Upper lobe of left lung (tissue), 4 donors: ENCODE data around the gene SLC8A2.

Experiments
- EP300 ChIP-seq, 4 donors: sonication (generic); formaldehyde crosslinking; IDR thresholded peaks; one replicate each; pipeline ENCODE4 v1.5.1; 2017; ENCODE audit warnings: antibody characterized with exemption in 4 of 4, control low read depth in 2 of 4
- POLR2A ChIP-seq, 4 donors: fragments of 450-650 bp; IDR thresholded peaks; one replicate each; pipeline ENCODE4 v1.5.1; 2016 to 2017; ENCODE audit warnings: antibody characterized with exemption in 4 of 4, mild to moderate bottlenecking in 2 of 4
- POLR2AphosphoS5 ChIP-seq, 2 donors: sonication (generic); formaldehyde crosslinking; IDR thresholded peaks; one replicate each; pipeline ENCODE4 v1.5.1; 2017; ENCODE audit warnings: antibody characterized with exemption in 2 of 2
- TF ChIP-seq, protein P1 (sequence below), 6 experiments: fragments of 450-650 bp in 4 of 6; fragments of 200-600 bp in 2 of 6; sonication (generic) in 2 of 6; IDR thresholded peaks; one replicate each; pipeline ENCODE4 v1.5.1; 2016 to 2019; ENCODE audit warnings: antibody characterized with exemption in 6 of 6

DNA sequence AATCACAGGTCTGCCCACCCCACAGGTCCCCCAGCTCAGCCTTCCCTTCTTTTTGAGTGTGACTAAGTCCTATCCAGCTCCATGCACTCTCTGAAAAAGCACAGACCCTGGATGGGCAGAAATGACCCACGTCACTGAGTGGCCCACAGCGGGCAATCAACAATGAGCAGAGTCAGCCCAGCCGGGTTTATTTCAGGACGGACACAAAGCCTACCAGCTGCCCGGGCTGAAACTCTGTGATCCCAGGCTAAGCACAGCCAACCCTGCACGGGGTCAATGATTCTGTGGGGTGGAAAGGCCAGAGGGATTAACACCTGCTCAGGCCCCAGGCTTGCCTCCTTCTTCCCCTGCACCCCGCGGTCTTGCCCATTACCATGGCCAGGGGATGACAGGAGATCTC lies 34.8 kb upstream of the SLC8A2 start:
- TF ChIP-seq, protein P1, sequence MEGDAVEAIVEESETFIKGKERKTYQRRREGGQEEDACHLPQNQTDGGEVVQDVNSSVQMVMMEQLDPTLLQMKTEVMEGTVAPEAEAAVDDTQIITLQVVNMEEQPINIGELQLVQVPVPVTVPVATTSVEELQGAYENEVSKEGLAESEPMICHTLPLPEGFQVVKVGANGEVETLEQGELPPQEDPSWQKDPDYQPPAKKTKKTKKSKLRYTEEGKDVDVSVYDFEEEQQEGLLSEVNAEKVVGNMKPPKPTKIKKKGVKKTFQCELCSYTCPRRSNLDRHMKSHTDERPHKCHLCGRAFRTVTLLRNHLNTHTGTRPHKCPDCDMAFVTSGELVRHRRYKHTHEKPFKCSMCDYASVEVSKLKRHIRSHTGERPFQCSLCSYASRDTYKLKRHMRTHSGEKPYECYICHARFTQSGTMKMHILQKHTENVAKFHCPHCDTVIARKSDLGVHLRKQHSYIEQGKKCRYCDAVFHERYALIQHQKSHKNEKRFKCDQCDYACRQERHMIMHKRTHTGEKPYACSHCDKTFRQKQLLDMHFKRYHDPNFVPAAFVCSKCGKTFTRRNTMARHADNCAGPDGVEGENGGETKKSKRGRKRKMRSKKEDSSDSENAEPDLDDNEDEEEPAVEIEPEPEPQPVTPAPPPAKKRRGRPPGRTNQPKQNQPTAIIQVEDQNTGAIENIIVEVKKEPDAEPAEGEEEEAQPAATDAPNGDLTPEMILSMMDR (IDR thresholded peaks at IDR 0.05) = no peak
- no peak for TF ChIP-seq POLR2AphosphoS5 (IDR thresholded peaks at IDR 0.05)
- TF ChIP-seq EP300 (IDR thresholded peaks at IDR 0.05) = no peak
- no peak for TF ChIP-seq POLR2A (IDR thresholded peaks at IDR 0.05)
